GM18526 (cell line): ENCODE data around the gene NPAS3.

Source experiments
- POLR2A ChIP-seq: IDR thresholded peaks from 3 replicates; pipeline ENCODE4 v1.6.1; 2011; ENCODE audit not compliant: insufficient read length; ENCODE audit errors: extremely low read depth

Gene NPAS3

GRCh38 chr14:33647385-33647786, 708.7 kb downstream of the NPAS3 start:
- no peak for TF ChIP-seq POLR2A

GRCh38 chr14:33650430-33650829, 711.8 kb downstream of the NPAS3 start:
- TF ChIP-seq POLR2A: no peak

- no peak for TF ChIP-seq POLR2A
Measured at GRCh38 chr14:33652566-33653307, 714.1 kb downstream of the NPAS3 start.

GRCh38 chr14:33653308-33653695, 714.6 kb downstream of the NPAS3 start:
- no peak for TF ChIP-seq POLR2A

- TF ChIP-seq POLR2A: no peak
Measured at GRCh38 chr14:33655421-33655820, 716.7 kb downstream of the NPAS3 start.

- TF ChIP-seq POLR2A: no peak
Measured at GRCh38 chr14:33657476-33657875, 718.8 kb downstream of the NPAS3 start.

- TF ChIP-seq POLR2A: no peak
Measured at GRCh38 chr14:33660248-33660647, 721.6 kb downstream of the NPAS3 start.

GRCh38 chr14:33661101-33661500, 722.4 kb downstream of the NPAS3 start:
- TF ChIP-seq POLR2A: no peak

- TF ChIP-seq POLR2A: no peak
Measured at GRCh38 chr14:33668066-33668465, 729.4 kb downstream of the NPAS3 start.

- no peak for TF ChIP-seq POLR2A
Measured at GRCh38 chr14:33669111-33669510, 730.4 kb downstream of the NPAS3 start.

GRCh38 chr14:33670235-33670634, 731.6 kb downstream of the NPAS3 start:
- no peak for TF ChIP-seq POLR2A

GRCh38 chr14:33671556-33671955, 732.9 kb downstream of the NPAS3 start:
- no peak for TF ChIP-seq POLR2A

- TF ChIP-seq POLR2A: no peak
Measured at GRCh38 chr14:33674927-33675326, 736.2 kb downstream of the NPAS3 start.

GRCh38 chr14:33675415-33676130, 736.9 kb downstream of the NPAS3 start:
- no peak for TF ChIP-seq POLR2A

- no peak for TF ChIP-seq POLR2A
Measured at GRCh38 chr14:33676135-33676566, 737.5 kb downstream of the NPAS3 start.

- TF ChIP-seq POLR2A: no peak
Measured at GRCh38 chr14:33676891-33677290, 738.2 kb downstream of the NPAS3 start.

GRCh38 chr14:33678005-33678404, 739.3 kb downstream of the NPAS3 start:
- TF ChIP-seq POLR2A: no peak

GRCh38 chr14:33679025-33679424, 740.3 kb downstream of the NPAS3 start:
- no peak for TF ChIP-seq POLR2A
